NCI-H82 treated with DMSO at 0.1 percent for 48 hours (cell line): ENCODE results near the gene EFTUD2.
"Not testable (repeated sequence)": the region's sequence is repeated elsewhere in the genome, so short reads cannot be mapped to it uniquely, and the experiment has no call there.

Experiments used
- DNase-seq: peaks from one replicate; lab custom pipeline; 2025; ENCODE audit not compliant: unreplicated experiment; lab: John Stamatoyannopoulos, UW

The EFTUD2 gene

DNA sequence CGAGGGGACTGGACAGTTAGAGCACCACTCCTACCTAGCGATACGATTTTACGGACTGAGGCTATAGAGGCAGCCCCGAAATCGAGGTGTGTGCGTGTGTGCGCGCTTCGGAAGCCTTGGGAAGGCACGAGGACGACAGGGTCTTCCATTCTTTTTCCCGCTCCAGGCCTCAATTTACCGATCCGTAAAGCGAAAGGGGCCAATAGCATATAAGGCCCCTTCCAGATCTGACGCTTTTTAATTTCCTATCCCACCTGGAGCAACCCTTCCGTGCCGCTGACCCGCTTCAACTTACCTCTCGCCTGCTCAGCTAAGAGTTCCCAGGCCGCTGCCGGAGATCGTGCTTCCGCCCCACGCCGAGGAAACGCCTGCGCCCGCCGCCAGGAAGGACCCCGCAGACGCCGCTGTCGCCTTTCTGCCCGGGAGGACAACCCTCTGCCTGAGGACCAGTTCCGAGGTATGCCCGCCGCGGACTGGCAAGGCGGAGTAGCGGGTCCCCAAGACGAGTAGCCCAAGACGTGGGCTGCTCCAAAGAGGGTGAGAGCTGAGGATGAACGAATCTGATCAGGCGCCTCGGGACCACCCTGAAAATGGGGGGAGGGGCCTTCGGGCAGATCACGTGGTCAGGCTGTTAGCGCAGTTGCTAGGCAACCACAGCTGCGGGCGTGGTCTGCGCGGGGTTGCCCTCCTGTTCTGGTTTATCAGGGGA, at the start of gene EFTUD2:
EFTUD2 (minus strand) TSS at position 372 of the 709 bp plus-strand sequence. CDS start 4,924 bp downstream, outside the sequence.
- peak; percentile 89 for DNase-seq

DNA sequence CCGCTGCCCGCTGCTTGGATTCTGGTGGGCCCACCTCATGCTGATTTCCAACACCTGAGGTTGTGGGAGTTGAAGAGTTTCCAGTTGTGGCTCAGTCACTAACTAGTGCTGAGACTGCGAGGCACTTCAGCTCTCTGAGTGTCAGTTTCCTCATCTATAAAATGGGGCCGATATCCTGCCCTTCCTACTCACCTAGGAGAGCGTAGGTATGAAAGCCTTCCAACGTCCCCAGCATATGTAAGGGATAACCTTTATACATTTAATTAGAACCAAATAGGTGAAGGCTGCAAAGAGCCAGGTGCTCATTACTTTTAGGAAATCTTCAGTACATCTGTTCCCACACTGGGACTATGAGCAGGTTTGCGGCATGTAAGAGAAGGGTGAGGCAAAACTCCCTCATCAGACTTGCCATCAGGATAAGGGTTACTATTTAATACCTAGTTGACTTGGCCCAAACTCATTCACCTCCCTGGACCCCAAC, 49.1 kb upstream of the EFTUD2 start:
- no peak for DNase-seq

DNA sequence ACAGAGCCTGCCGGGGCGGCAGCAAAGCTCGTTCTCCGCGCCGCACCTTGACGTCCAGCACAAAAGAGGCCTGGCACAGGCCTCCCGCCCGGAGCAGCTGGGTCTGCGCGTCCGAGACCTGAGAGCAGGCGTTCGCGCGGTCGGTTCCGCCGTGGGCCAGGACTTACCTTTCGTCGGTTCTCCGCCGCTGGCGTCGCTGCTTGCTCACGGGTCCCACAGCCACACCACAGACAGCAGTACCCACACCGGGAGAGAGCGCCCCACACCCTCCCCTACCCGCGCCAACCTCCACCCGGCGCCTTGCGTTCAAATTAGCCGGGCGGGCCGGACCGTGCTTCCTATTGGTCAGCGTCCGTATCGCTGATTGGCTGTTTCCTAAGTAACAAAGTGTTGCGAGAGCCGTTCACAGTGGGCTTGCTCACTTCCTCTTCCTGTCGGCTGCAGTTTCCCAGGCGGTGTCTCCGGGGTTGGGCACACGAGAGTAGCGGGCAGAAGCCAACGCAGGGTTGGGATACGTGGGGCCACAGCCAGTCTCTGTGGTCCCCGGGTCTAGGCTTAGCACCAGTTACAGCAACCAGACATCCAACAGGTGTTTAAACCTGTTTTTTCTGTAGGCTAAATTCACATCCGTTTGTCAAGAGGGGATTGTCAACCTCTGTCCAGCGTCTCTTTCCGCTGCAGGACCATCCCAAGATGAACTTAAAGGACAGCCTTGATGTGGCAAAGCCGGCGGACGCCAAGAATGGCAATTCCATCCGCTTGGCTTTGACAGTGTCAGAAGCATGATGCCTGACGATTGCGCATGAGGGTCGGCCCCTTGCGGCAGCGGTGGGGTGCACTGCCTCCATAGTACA, 48.4 kb upstream of the EFTUD2 start, which contains the start of gene KIF18B:
KIF18B (minus strand) TSS at position 313 of the 854 bp plus-strand sequence. CDS start 11,429 bp downstream, outside the sequence.
- DNase-seq = peak; percentile 94

DNA sequence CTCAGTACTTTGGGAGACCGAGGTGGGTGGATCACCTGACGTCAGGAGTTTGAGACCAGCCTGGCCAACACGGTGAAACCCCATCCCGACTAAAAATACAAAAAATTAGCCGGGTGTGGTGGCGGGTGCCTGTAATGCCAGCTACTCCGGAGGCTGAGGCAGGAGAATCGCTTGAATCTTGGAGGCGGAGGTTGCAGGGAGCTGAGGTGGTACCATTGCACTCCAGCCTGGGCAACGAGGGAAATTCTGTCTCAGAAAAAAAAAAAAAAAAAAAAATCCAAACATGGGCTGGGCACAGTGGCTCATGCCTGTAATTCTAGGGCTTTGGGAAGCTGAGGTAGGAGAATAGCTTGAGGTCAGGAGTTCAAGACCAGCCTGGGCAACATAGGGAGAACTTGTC, 46.4 kb upstream of the EFTUD2 start:
- not testable (repeated sequence) for DNase-seq

DNA sequence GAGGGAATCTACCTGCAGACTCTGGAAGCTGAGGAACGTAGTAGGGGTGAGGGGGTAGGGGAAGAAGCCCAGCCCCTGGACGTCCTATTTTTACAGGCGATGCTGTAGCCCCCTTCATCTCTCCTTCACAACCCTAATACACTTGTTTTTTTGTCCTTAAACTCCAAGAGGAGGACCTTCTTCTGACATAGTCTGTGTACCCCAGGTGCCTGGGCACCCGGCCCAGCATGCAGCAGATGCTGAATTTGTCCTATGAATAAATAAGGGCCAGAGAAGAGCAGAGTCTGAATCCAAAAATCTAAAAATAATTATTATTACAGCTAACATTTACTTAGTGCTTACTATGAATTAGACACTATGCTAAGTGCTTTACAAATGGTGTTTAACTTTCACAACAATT, 43.2 kb upstream of the EFTUD2 start:
- DNase-seq = no peak

DNA sequence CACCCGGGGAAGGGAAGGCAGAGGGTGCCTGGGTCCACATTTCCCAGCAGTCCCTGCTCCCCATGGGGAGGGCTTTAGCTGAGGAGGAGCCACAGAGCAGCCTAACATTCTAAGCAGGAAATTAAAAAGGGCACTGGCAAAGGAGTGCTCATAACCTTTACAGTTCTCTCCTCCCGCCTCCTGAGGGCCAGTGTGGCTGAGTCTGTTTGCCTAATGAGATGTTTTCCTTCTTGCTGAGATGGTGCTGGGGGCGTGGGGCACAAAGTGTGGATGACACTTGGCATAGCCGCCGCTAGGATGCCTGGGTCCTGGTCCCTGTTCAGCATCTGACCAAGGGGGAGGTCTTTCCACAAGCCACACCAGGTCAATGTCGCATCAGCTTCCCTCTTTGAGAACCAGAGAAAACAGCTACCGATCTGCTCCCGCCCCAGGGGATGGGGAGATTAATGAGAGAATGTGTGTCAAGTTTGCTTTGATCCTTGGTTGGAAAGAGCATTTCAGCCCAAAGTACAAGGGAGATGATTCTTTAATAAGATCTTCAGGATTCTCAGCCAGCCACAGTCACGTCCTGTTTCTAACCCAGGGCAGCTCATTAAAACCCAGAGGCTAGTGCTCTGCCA, 42.6 kb upstream of the EFTUD2 start:
- peak; percentile 26 for DNase-seq

DNA sequence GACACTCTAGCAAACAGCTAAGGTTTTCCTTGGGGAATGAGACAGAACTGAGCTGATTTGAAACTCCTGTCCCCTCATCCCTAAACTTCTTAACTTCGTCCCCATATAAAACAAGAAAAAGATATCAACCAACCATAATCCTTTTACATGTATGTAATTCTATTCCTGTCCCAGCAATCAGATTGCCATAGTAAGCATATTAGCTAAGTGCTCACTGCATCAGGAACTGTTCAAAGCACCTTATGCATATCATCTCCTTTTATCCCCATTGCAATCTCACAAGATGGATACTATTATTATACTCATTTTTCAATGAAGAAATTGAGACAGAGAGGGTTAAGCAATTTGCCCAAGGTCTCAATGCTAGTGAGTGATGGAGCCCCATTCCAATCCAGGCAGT, 41.5 kb upstream of the EFTUD2 start:
- DNase-seq = peak; percentile 19

DNA sequence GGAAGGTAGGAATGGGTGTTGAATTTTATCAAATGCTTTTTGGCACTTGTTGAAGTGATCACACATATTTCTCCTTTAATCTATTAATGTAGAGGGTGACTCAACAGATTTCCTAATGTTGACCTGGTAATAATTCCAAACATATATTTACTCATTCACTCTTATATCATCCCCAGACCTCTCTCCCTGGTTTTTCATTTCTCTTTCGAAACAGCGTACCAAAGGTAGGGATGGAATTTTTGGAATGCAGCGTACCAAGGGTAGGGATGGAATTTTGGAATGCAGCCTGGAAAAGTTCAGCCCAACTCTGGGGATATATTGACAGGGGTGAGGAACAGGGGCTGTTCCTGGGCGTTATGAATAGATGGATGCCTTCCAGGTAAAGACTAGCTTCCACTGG, 41.1 kb upstream of the EFTUD2 start:
- no peak for DNase-seq

DNA sequence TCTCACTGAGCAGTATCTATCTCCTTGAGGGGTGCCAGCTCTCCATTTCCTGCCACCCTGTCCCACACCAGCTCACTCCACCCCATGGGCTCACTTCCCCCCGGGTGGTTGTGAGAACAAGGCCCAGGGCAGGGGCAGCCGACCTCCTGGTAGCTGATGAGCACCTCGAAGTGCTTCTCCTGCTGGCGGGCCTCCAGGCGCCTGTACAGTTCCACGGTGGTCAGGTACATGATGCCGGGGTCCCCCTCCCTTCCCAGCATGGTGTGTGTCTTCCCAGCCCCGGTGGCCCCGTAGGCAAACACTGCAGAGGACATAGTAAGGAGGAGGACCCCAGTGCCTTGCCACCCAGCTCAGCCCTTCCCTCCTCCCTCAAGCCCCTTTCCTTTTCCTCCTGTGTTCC, 35.9 kb upstream of the EFTUD2 start:
- no peak for DNase-seq

DNA sequence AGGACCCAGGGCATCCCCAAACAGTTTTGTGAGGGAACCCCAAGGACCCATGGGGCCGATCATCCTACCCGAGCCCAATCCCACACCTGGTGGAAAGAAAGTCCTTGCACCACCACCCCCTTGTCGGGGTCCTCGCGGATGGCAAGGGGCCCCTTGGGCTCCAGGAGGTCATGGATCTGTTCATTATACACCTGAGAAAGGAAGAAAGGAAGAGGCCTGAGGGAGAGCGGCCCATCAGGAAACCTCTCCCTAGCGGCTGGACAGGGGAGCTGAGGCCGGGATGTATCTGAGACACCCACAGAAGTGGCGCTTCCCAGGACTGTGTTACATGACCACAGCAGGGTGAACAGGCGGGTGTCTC, 35.5 kb upstream of the EFTUD2 start:
- no peak for DNase-seq

DNA sequence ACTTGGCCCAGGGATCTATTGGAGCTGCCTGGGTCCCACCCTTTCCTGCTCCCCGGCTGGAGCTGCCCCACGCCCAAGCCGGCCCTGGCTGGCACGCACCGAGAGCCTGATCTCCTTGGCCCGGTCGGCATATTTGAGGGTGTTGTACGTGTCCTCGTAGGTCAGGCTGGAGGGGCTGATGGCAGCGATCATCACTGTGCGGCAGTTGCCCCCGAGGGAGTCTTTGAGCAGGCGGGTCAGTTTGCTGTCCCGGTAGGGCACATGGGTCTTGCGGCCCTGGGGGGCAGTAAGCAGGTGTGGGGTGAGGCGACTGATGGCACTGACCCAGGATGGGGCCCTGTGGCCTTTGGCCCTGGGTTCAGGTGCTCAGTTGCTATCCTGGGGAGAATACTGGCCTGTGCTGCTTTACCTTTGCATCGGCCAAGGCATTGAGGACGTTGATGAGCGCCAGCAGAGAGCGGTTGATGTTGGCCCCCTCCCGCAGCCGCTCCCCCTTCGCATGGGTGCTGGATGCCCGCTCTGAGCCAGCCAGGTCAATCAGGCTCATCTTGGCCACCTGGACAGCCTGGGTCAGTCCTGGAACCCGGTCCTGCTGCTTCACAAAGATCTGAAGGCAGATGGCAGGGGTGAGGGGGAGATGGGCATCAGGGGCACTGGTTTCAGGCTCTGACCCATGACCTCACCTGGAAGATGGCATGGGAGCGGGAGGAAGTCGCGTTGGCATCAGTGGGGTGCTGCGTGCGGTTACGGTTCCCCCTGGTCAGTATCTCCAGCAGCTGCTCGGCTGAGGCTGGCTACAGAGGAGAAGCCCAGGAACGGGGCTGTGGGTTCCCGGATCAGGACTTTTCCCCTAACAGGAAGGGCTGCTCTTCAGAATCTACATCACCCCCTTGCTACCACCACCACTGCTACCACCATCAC, 34.8 kb upstream of the EFTUD2 start:
- DNase-seq = no peak

DNA sequence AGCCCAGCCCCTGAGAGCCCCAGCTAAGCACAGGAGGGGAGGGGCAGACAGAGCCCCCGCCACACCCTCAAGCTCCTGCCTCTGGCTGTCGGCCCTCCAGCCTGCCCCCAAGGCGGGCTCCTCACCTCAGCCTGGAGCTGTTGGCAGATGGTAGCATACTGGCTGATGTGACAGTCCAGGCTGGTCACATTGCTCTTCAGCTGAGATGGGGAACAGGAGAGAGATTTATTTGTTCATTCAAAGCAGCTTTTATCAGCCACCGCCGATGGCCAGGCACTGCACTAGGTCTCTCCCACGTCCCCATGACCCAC, 33.5 kb upstream of the EFTUD2 start:
- DNase-seq = no peak

DNA sequence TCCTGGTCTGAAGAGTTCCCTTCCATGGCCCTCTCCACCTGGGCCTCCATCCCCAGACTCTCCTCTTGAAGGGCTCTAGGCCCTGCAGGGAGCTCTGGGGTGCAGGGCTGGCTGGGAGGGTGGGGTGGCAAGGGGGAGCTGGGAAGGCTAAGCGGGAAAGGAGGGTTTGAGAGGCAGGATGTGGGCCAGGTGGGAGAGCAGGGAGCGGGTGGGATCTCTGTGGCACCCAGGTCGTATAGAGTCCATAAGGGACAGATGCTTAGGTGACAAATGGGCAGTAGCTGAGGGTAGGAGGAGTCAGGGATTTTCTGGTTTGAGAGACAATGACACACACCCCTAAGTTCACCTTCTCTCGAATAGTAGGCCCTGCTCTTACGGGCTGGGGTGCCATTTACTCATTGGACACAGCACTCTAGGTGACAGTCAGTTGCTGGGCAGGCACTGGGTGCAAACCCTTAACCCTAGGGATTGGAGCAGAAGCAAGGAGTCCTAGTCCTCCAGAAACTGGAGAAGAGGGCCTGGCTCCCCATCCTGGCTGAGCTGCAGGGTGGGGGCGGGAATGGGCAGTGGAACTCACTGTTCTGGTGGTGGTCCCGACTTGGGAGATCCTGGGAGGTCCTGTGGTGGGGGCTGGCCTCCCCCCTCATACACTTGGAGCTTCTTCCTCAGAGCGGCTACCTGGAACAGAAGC, 33.0 kb upstream of the EFTUD2 start:
- DNase-seq = no peak

DNA sequence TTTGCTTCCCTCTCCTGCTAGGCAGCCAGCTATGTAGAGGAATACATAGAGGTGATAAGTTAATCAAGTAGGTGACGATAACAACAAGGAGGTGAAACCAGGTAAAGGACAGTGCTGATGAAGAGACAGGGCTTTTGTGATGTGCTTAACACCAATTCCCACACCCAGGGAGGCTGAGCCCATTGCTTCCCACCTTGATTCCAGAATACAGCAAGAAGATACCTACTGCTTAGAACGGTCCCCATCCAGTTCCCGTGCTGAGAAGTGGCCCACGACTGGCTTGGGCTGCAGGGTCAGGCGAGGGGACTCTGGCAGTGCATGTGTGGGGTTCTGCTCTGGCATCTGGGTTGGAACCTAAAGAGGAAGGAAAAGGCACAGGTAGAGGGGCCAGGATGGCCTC, 32.1 kb upstream of the EFTUD2 start:
- DNase-seq = no peak

DNA sequence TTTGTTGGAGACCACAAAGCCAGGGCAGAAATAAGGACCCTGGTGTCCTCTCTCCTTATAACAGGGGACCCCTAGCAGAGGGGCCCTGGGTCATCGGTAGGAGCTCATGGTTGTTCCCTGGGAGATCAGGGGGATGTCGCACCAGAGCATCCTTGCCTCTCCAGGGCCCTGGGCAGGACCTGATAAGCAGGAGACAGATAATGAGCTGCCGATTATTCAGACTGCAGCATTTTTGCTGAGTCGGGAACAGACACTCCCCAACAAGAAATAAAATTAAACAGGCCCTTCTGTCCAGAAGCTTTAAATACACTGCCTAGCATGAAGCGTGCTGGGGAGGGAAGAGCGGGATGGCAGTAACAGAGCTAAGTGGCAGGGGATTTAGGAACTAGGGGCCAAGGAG, 31.4 kb upstream of the EFTUD2 start:
- no peak for DNase-seq

DNA sequence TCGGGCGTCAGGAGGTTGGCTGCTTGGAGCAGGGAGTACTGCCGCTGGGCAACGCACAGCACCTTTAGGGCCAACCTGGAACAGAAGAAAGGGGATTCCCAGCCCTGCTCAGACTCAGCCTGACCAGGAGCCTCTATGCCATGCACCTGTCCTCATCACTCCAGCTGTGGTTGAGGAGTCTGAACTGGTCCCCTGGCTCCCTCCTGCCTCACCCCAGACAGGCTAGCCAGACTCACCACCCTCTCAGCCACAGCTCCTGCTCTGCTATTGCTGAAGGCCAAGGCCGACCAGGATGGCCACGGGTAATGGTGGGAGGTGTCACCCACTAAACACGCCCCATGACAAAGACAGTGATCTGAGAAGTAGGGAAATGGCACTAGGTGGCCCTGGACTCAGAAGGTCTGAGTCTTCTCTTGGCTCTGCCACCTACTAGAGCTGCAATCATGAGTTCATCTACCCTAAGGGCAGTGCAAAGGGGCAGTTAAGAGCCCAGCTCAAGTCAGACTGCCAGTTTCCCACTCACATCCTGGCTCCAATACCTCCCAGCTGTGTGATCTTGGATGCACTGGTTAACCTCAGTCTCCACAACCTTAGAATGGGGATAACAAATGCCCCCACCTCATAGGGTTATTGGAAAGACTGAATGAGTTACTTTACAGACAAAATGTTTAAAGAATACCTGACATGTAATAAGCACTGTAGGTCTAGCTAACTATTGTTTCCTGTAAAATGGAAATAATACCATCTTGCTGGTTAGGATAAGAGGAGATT, 29.9 kb upstream of the EFTUD2 start:
- DNase-seq = no peak

DNA sequence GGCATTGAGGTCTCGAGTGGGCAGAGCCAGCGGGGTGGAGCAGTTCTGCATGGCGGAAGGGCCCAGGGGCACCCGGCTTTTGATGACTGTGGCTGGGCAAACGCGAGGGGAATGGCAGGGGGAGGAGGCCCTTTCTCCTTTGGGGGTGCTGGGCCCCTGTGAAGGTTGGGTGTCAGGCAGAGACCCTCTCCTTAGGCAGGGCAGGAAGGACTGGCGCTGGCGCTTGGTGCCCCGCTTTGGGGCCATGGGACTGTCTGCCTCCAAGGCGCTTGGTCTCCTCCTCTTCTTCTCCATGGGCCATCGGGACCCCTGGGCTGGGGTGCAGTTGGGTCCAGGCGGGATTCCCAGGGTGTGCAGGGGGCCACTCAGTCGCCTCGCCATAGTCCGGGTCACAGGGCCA, 28.9 kb upstream of the EFTUD2 start:
- no peak for DNase-seq

DNA sequence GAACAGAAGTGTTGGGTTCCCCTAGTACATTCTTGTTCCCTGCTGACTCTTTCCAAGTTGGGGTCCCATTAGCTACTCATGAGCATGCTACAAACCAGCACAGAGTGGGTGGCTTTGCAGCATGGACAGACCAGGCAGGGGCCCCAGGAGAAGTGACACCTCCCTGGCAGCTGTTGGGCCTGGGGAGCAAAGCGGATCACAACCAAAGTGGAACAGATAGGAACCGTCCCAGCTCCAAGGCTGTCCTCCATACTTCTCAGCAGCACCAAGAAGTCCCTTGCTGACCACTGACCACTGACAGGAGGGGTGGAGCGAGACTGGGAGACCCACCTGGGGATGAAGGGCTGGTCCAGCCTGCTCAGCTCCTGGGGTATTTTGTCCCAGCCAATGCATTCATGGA, 28.5 kb upstream of the EFTUD2 start:
- DNase-seq = no peak

DNA sequence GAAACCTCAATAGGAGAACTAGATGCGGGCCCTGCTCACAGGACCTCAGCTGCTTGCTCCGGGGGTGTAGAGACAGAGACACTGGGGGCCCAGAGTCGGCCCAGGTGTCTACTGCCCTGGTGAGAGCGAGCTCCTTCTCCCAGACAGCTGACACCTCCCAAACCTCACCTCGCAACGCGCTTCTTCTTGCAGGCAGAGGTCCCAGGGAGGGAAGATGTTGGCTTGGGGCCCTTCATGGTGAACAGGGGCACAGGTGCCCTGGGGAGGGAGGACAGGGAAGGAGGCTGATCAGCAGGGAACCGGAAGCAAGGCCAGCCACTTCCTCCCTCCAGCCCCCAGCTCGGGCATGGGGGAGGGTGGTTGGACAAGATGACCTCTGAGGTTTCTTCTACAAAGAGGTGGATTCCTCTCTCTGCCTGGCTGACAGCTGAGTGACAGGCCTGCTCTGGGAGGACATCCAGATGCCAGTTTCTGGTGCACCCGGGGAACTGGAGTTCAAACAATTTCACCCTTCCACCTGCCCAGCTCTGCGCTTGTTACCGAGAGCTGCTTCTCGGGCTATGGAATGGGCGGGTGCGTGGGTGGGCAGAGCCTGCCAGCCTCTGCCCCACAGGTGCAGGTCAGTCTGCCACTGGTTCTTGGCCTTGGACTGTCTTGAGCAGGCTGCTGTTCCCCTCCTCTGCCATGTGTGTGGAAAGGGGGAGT, 27.7 kb upstream of the EFTUD2 start:
- no peak for DNase-seq
